GM21619 (cell line): Measurements from ENCODE around the gene C1orf116.
A peak's percentile ranks its signal among the peaks of the same experiment; 100 is the strongest.
"Not testable (repeated sequence)": the region's sequence is repeated elsewhere in the genome, so short reads cannot be mapped to it uniquely, and the experiment has no call there.

Source experiments
- ATAC-seq: cut with Tn5 transposase; IDR thresholded peaks from one replicate; pipeline ENCODE4 v1.9.1; 2021; ENCODE audit not compliant: unreplicated experiment

Gene C1orf116

DNA sequence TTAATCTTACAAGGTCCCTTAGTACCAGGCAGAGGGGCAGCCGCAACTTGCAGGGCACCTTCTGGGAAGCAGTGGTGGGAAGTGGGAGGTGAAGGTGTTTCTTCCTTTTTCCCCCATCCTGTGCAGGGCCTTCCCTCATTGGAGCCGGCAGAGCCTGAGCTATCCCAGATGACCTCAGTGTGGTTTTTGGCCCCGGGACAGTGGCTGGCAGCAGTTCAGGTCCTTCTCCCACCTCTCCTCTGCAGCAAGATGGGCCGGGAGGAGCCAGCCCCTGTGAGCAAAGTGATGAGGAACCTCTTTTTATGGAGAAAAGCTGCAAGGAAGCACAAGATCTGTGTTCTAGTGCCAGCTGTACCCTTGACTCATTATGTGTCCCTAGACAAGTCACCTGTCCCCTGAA lies 27.3 kb upstream of the C1orf116 start:
- no peak for ATAC-seq

DNA sequence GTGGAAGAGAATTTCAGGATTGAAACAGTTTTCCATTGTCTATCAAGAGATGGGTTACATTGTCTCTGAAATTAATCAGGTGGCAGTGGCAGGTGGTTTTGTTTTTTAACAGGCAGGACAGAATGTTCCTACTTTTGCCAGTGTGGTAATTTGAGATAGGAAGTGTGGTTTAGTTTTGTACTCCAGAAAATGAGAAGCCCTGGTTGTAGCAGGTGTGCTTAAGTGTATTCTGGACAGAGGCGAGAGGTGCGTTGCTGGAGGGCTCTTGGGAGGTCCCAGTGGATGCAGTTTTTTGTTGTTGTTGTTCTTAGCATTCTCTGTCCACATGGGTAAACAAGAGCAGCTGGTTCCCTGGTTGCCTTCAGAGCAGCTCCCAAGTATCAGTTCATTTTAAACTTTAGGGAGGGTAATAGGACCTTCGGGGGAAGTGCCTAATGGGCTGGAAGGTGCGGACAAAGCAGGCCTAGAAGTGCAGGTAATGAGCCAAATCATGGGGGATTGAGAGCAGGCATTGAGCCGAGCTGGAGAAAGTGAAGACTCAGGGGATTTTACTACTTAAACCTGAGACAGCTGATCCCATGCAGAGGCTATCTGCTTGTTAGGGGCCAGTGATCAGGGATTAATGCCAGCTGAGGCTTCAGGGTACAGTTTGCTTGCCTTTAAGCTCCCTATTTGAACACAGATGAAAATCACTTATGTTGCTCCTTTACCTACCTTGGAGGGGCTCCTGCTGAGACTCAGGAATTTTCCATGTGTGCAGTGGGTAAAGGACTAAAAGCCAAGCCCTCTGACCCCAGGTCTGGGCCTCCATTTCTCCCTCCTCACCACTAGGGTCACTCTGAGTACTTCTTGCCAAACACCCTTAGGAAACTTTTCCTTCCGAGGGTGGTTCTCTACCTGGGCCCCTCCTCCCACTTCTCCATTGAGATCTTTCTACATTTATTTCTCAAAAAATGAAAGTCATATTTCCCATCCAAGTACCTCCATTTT lies 26.6 kb upstream of the C1orf116 start:
- ATAC-seq = no peak

DNA sequence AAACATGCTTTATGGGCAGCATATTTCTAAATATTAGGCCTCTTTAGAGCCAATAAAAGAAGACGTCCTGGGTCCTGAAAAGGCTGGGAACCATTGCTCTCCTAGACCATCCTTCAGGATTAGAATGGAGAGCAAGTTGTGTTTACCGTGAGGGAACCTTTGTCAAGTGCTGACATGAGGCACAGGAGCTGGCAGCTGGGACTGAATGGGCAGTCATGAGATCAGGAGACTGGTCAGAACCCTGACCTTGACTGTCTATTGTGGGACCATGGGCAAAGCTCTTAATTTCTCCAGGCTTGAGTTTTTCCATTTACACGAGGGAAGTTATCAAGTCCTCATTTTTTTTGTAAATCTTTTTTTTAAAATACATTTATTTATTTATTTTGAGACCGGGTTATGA lies 25.7 kb upstream of the C1orf116 start:
- ATAC-seq = no peak

DNA sequence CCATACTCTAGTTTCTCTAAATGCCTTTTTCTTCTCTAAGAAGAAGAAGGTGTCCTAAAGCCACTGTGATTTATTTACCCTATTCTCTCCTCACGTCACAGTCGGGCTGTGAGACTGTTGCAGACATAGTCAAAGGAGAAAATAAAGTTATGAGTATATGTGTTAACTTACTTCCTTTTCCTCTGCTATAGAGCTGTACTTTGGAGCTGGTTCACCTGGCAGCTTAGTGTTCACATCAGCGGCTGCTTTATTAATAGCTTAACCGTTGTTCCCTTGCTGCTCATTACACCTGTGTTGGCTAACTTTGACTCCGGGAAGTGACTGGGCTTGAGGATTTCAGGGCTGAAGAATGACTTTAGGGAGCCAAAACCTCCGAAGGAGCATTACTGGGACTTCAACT lies 24.1 kb upstream of the C1orf116 start:
- no peak for ATAC-seq

DNA sequence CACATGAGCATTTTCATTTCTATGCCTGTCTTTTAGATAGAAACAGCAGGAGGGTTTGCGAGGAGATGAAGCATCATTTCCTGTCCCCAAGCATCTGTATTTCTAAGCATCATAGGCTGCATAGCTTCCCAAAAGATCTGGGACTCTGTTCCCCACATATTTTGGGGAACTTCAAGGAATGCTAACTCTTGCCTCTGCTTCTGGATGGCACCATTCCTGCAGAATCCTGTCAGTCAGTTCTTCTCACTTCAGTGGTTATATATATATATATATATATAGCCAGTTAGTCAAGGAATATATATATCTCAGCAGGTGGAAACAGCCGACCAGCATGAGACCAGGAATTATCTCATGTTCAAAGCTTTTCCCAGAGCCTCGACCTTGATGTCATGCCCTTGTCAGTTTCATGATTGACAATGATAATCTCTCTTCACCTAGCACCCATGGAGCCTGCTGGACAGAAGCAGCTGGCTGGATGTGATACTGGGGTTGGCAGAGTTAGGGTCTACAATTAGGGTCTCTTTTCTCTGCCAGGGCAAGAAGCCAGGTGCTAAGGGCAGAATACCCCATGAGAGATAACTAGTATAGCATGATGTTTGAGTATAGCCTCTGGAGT lies 22.9 kb upstream of the C1orf116 start:
- ATAC-seq = no peak

DNA sequence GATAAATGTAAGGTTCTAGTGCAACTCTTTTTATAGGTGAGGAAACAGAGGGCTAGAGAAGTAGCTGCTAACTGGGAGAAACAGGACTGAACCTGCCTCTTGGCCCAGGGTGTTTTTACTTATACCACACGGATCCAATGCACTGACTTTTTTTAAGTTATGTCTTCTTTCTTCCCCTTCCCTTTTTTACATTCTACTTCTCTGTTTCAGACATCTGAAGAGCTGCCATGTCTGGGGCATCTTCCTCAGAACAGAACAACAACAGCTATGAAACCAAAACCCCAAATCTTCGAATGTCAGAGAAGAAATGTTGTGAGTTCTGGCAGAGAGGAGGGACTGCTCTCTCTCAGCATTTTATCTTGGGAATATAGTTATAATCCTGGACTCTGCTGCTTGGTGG lies 21.9 kb upstream of the C1orf116 start:
- no peak for ATAC-seq

DNA sequence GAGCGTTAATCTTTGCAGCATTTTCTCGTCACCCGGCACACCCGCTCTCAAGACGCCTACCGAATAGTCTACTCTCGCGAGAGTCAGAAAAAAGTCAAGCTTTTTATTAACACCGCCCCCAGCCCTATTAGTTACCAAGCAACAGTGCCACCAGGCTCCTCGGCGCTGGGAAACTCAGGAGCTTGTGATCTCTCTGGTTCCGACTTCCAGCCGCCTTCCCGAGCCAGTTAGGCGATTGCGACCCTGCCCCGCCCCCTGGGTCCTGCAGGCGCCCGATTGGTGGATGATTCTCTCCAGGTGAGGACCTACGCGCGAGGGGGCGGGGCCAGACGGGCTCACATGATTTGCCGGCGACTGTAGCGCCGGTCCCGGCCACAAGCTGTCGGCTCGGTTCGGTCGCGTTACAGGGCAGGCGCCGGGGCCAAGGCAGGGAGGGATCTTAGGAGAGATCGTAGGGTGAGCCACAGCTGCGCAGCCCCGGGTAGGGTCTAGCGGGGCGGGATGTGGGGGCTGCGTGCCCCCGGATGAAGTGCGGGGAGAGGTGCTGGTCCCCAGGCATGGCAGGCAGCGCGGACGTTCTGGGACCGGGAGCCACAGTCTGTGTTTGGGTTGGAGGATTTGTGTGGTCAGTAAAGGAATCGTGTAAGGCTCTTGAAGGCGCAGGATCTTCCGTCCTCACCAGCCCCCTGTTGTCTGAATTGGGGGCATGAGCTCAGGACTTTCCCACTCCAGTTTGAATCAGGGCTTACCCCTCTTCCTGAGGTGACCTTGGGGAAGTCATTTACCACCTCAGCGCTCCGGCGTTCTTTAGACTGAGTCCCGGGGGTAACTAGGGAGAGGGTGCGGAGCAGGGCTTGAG lies 20.6 kb upstream of the C1orf116 start, which contains the start of gene PFKFB2:
TSS of gene PFKFB2 (plus strand) at position 365 of the 859 bp plus-strand sequence. CDS start 1,443 bp downstream, outside the sequence.
- peak; percentile 74 for ATAC-seq

DNA sequence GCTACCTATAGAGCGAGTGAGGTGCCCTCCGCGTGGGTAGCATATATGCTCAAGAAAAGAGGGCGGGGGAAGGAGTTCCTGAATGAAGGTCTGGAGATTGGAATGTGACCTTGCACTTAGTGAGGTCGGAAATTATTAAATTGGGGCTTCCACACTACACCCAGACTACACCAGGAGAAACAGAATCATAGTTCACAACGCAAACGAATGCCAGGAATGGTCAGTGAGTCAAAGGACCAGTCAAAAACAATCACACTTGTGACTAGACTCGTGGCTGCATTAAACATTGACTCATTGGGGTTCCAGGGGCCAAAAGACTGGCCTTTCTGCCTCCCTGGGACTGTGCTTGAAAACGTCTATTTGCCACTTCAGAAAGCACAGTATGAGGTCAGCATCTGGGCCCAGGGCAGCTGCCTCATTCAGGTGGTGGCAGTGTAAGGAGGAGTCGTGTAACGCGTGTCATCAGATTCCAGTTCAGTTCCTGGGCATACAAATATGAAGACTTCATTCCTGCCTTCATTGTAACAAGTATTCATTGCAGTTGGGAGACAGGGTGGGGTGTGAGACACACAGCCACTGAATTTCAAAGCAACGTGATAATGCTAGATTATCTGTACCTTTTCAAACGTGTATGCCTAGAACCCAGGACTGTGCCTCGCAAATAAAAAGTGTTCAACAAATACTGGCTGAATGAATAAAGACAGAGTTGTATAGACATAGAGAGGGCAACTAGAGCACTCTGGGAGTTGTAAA lies 18.8 kb upstream of the C1orf116 start, which contains the start of gene YOD1:
TSS of gene YOD1 (minus strand) at position 18 of the 753 bp plus-strand sequence. CDS start 178 bp downstream, outside the sequence.
- no peak for ATAC-seq

DNA sequence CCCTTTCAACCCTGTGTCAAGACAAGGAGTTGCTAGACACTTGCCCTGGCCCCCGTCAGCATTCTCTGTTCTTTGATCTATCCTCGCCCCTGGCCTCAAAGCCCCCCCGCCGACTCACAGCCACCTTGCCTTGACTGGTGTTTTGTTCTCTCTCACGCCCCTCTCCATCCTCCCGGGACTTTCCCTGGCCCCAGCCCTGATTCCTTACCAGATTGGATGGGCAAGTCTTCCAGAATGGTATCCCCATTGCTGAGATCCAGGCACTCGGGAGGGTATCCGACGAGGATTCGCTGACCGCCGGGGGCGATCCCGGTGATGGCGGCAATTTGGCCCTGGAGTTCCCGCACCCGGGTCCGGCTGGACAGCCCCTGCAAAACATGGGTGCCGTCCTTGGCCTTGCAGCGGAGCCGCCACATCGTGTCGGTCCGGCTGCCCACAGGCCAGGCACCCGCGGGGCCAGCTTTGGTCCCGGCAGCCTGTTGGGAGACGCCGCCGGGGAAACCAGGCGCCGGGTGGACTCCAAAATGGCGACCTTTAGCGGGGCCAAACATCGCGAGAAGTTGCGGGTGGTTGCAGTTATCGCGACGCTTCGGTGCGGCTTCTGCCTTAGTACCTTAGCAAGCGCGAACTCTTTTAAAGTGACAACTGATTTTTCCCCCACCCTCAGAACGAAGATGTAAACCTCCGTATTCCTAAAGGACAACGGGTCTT lies 18.1 kb upstream of the C1orf116 start:
- ATAC-seq = peak; percentile 49

DNA sequence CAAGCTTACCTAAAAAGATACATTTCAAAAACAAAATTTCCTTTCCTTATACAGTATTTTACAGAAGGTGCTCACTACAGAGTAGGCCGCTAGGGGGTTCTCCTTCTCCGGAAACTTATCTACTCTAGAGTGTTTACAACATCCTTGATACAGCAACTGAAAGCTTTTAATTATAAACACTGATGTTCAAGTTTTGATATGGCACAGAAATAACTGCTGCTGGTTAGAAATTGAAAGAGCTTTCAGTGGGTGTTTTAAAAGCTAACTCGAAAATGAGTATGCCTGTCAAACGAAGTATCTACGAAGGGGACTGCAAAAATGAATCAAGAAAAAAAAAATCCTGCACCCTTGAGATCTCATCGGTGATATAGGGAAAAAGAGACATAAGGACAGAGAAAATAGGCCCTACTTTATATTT lies 17.4 kb upstream of the C1orf116 start:
- peak; percentile 34 for ATAC-seq

DNA sequence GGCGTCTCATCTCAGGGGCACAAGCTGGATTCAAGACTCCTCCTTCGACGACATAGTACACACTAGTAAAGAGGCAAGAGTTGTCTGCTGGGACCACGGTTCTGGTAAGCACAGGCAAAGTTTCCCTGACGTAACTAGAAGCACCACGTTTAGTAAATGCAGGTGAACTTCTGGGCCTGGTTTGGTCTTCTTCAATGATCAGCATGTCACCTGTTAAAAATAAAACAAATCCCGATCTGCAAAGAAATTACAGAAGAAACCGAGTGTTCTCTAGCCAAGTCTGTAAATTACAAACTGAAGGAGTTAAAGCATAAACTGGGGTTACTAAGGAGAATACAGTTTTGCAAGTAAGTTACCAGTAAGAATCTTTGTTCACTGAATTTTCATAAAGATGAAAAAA lies 17.0 kb upstream of the C1orf116 start:
- no peak for ATAC-seq

DNA sequence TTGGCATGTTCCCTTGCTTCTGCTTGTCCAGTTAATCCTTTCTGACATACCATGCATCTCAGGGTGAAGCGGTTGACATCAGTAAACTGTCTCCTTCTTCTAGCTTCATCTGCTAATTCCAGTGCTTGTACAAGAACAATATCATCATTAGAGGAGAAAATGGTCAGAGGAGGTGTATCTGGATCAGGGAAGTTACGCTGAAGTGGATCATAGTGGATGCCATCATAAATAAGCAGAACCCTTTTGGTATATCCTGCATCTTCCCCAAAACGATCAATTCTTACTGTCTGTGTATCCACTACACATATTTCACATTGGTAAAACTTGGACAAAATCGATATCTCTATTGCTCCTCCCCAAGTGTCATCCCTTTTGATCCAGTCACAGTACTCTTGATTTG lies 16.5 kb upstream of the C1orf116 start:
- ATAC-seq = no peak

DNA sequence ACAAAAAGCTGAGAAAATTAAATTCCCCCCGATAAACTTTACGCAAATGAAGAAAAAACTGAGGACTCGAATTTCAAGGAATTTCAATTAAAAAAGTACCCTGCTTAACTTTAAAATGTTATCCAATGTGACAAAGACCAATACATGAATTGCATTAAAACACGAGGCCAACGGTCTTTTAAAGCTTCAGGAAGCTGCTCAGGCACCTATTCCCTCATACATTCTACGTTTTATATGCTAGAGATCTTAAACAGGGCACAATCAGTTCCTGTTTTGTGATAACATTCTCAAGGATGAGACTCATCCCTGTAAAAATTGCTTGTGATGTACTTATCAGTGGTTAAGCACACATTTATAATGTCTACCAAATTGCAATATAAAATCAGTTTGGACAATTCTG lies 15.5 kb upstream of the C1orf116 start:
- no peak for ATAC-seq

DNA sequence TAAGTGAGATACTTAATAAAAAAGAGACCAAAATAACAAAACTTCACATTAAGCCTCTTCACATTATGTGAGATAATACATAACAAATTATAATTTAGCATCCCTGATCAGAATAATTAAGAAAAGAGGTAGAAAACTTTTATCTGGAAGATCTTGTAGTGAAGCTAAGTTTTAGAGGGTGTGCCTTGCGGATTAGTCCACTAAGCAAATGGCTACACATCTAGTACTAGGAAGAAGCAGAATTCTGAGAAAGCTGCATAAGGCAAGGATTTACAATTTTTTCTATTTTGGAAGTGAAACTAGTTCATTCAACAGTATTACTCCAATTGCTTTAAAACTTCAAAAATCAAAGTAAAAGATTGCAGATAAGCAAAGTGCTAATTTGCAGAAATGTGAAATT lies 14.9 kb upstream of the C1orf116 start:
- no peak for ATAC-seq

DNA sequence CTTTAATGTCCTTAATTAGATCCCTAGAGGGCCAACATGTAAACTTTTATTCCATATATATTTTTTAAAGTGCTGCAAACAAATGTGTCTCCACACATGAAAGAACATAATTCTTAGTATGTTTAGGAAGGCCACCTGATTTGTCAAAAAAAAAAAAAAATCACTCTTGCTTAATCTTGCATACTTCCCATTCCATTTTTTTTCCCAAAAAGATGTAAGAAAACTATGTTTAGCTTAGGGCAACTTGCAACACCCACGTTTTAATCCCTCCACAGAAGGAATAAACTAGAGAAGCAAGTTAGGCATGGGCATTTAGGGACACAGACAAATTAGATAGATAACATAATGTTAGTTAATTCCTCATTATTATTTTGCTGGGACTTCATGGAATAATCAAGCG lies 12.9 kb upstream of the C1orf116 start:
- no peak for ATAC-seq

DNA sequence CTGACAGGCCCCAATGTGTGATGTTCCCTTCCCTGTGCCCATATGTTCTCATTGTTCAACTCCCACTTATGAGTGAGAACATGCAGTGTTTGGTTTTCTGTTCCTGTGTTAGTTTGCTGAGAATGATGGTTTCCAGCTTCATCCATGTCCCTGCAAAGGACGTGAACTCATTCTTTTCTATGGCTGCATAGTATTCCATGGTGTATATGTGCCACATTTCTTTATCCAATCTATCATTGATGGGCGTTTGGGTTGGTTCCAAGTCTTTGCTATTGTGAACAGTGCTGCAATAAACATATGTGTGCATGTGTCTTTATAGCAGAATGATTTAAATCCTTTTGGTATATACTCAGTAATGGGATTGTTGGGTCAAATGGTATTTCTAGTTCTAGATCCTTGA lies 8.8 kb upstream of the C1orf116 start:
- ATAC-seq = not testable (repeated sequence)

DNA sequence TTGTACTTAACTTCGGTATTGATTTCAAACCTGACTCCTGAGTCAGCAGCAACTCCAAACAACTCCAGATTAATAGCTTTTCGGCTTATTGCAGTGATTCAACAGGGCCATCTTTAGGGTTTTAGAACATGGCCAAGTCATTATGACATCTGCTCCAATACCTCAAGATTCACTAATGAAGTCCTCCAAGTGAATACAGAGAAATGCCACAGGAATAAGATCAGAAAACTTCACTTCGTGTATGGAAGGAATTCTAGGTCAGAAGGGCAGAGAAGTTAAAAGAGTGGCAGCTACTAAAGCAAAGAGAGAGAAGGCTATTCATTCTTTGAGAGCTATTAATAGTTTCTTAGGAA lies 7.6 kb upstream of the C1orf116 start:
- no peak for ATAC-seq

DNA sequence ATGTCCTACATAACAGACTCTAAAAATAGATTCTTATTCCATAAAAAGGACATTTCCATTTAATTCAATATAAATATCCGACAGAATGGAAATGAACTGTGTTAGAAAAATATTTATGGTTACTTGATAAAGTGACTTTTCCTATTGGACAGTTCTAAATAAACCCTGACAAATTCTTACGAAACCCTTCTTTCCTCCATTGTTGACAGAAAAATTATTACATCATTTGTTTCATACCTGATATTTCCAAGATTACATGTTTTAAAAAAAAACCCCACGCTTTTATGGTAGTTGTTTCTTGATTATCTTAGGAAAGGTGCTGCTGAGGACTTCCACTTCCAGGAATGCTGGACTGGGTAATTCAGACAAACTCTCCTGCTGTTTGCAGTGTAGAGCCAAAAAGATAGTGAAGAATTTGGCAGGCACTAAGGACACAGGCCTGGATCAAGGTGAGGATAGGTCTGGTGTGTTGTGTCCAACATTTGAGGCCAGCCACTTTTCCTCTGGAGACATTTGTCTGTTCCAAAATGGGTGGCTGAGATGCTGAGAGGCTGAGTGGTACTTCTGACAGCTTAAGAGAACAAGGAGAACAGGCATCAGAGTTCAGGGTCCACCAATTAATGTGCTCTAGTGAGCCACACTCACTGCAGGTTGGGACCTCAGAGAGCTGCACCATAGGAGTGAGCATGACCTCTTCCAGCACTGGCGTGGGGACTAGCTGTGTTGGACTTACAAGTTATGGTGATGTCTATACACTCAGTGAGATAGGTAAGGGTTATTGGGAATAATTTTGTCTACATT lies 7.0 kb upstream of the C1orf116 start:
- ATAC-seq = no peak

DNA sequence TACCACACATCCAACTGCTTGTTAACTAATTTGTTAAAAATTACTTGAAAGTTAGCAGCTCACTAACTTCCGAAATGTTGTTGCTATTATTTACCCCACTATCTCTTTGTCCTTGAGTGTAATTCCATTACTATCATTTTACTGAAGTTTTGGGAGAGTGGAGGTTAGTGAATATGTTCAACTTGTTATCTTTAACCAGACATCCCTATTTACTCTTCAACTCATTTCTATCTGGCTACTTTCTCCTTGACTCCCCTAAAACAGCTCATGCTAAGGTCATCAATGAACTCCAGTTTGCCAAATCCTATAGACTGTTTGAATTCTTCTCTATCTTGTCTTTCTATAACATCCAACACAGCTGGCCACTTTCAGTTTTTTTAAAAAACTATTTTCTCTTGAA lies 4.3 kb upstream of the C1orf116 start:
- no peak for ATAC-seq
